Sigmoid colon (tissue), 4 donors: ENCODE results near the gene OSBP.

Source experiments
- EP300 ChIP-seq, 4 donors: sonication (generic); formaldehyde crosslinking; IDR thresholded peaks; one replicate each; pipeline ENCODE4 v1.6.1; 2017; ENCODE audit warnings: antibody characterized with exemption in 4 of 4
- POLR2A ChIP-seq, 2 donors: fragments of 450-650 bp; IDR thresholded peaks; one replicate each; pipeline ENCODE4 v1.6.1; 2016; ENCODE audit warnings: antibody characterized with exemption in 2 of 2, mild to moderate bottlenecking in 2 of 2, moderate library complexity in 2 of 2
- TF ChIP-seq, protein P1 (sequence below), 4 experiments: fragments of 450-650 bp in 3 of 4; fragments of 200-600 bp in 1 of 4; IDR thresholded peaks; one replicate each; pipeline ENCODE4 v1.5.1; 2016 to 2019; ENCODE audit warnings: antibody characterized with exemption in 4 of 4, mild to moderate bottlenecking in 3 of 4, moderate library complexity in 2 of 4

DNA sequence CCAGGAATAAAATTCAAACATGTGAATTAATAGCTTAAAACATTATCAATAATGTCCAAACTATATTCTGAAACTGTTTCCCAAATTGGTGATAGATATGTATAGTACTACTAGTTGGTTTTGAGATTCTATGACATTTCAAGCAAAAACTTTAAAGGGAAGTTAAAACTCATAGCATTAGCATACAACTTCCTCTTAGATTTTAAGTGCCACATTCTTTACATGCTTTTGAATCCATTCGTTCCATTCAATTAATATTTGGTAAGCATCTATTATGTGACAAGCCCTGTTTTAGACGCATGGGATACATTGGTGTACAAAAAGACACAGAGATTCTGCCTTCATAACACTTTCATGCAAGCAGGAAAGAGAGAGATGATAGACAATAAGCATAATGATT is 44.4 kb upstream of the OSBP start:
- no peak for TF ChIP-seq POLR2A (IDR thresholded peaks at IDR 0.05)
- TF ChIP-seq, protein P1, sequence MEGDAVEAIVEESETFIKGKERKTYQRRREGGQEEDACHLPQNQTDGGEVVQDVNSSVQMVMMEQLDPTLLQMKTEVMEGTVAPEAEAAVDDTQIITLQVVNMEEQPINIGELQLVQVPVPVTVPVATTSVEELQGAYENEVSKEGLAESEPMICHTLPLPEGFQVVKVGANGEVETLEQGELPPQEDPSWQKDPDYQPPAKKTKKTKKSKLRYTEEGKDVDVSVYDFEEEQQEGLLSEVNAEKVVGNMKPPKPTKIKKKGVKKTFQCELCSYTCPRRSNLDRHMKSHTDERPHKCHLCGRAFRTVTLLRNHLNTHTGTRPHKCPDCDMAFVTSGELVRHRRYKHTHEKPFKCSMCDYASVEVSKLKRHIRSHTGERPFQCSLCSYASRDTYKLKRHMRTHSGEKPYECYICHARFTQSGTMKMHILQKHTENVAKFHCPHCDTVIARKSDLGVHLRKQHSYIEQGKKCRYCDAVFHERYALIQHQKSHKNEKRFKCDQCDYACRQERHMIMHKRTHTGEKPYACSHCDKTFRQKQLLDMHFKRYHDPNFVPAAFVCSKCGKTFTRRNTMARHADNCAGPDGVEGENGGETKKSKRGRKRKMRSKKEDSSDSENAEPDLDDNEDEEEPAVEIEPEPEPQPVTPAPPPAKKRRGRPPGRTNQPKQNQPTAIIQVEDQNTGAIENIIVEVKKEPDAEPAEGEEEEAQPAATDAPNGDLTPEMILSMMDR (IDR thresholded peaks at IDR 0.05): no peak
- no peak for TF ChIP-seq EP300 (IDR thresholded peaks at IDR 0.05)
